Esophagus squamous epithelium (tissue), 5 donors: ENCODE results near the gene TSN. TPM values are rescaled to one million over a fixed set of nuclear protein-coding genes. Genes with fewer than 3 reads are reported as not detected.
"Not testable (repeated sequence)": the region's sequence is repeated elsewhere in the genome, so short reads cannot be mapped to it uniquely, and the experiment has no call there.

ENCODE experiments used
- DNase-seq: peaks from one replicate; lab custom pipeline; 2025; lab: John Stamatoyannopoulos, UW
- H3K27ac ChIP-seq, 4 donors: fragments of 200-600 bp; sonication (generic); one replicate each; pipeline ENCODE4 v1.5.1; 2016 to 2019; ENCODE audit warnings: mild to moderate bottlenecking in 1 of 4
- H3K27me3 ChIP-seq, 4 donors: fragments of 200-600 bp; sonication (generic); 1 replicate in 3 of 4; 2 replicates in 1 of 4; pipeline versions ENCODE4 v1.5.1 to v1.6.0; 2017 to 2021; ENCODE audit warnings: antibody characterized with exemption in 1 of 4
- H3K36me3 ChIP-seq, 3 donors: fragments of 200-600 bp; sonication (generic); one replicate each; pipeline ENCODE4 v1.5.1; 2016 to 2019
- H3K4me1 ChIP-seq, 3 donors: fragments of 200-600 bp; sonication (generic); one replicate each; pipeline ENCODE4 v1.5.1; 2017 to 2019
- H3K4me3 ChIP-seq, 4 donors: fragments of 200-600 bp; sonication (generic); 1 replicate in 3 of 4; 2 replicates in 1 of 4; pipeline ENCODE4 v1.5.1; 2016 to 2019; ENCODE audit warnings: mild to moderate bottlenecking in 2 of 4, moderate library complexity in 1 of 4
- H3K9me3 ChIP-seq, 3 donors: fragments of 200-600 bp; sonication (generic); one replicate each; pipeline ENCODE4 v1.5.1; 2016 to 2019
- CTCF ChIP-seq, 6 experiments: fragments of 450-650 bp in 4 of 6; fragments of 200-600 bp in 2 of 6; sonication (generic) in 2 of 6; IDR thresholded peaks; one replicate each; pipeline ENCODE4 v1.5.1; 2016 to 2019; ENCODE audit warnings: antibody characterized with exemption in 6 of 6, mild to moderate bottlenecking in 4 of 6, moderate library complexity in 4 of 6
- POLR2A ChIP-seq, 4 donors: fragments of 450-650 bp; IDR thresholded peaks; one replicate each; pipeline ENCODE4 v1.6.1; 2017; ENCODE audit warnings: antibody characterized with exemption in 4 of 4, mild to moderate bottlenecking in 4 of 4, moderate library complexity in 3 of 4
- WGBS, 2 donors: methylation state at CpG; one replicate each; pipeline ENCODE4 v1.1.5; 2018; 5-methylcytosine and 5-hydroxymethylcytosine counted together
- intact Hi-C: fragments of 100-400 bp; cut with DNase I; formaldehyde crosslinking; loops from one replicate; pipeline ENCODE4 v1.15.0; 2022
- total RNA-seq, 4 donors: library from RNA; depleted of rRNA; stranded (reverse); fragments of >200 nt; gene quantifications; one replicate each; pipeline ENCODE4 v1.1.0, GENCODE V29; 2016
- donor health status: DM: yes; HTN: yes; CAD: no.

Gene TSN
- total RNA-seq, 4 donors from 2014 or later, result 27.0 to 38.9 (median 34.9) TPM

- H3K4me3 ChIP-seq, result no peak overlapping the region
- TF ChIP-seq CTCF (IDR thresholded peaks at IDR 0.05), result no peak
- no peak for TF ChIP-seq POLR2A (IDR thresholded peaks at IDR 0.05)
- H3K36me3 ChIP-seq, result peaks cover 7 to 88% (median 51%) of the 10 kb centered on the region in 3 donors
- peaks cover 10 to 24% (median 11%) of the 10 kb centered on the region in 3 donors for H3K4me1 ChIP-seq
- H3K27me3 ChIP-seq, result no peaks in the 10 kb centered on the region
- H3K27ac ChIP-seq, result no peak overlapping the region
- 90 to 94% methylated on average over 6 of the region's 6 CpGs for WGBS, 2 donors
- DNase-seq, result no peak
- intact Hi-C loops, result no loop called here
- H3K9me3 ChIP-seq, result no peaks in the 10 kb centered on the region
These were observed 24.1 kb upstream of the TSN start for GRCh38 chr2:121731366-121731765.

DNA sequence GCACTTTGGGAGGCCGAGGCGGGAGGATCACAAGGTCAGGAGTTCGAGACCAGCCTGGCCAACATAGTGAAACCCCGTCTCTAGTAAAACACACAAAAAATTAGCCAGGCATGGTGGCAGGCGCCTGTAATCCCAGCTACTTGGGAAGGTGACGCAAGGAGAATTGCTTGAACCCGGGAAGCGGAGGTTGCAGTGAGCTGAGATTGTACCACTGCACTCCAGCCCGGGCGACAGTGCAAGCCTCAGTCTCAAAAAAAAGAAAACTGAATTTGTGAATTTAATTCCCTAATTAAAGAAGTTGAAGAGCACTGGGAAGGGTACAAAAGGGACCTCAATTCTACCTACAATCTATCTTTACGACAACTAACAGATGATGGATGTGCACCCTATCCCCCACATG, 20.9 kb upstream of the TSN start:
- H3K27me3 ChIP-seq, DNase-seq, H3K4me3 ChIP-seq, intact Hi-C loops, H3K9me3 ChIP-seq, H3K27ac ChIP-seq: not testable (repeated sequence)
- Histone ChIP-seq H3K4me1 (peaks cover 11 to 32% (median 14%) of the 10 kb centered on the region in 3 donors), H3K36me3 (peaks cover 7 to 57% (median 28%) of the 10 kb centered on the region in 3 donors)
- 87 to 88% methylated on average over 11 of the region's 11 CpGs for WGBS, 2 donors

GRCh38 chr2:121735518-121736074, 19.9 kb upstream of the TSN start:
- H3K4me1 ChIP-seq, result peaks cover 11 to 32% (median 14%) of the 10 kb centered on the region in 3 donors
- intact Hi-C loops, result no loop called here
- peaks cover 7 to 46% (median 22%) of the 10 kb centered on the region in 3 donors for H3K36me3 ChIP-seq
- peak overlapping the region; percentile 85 to 92 (median 90) for H3K27ac ChIP-seq
- H3K27me3 ChIP-seq, result no peaks in the 10 kb centered on the region
- H3K9me3 ChIP-seq, result no peaks in the 10 kb centered on the region
- 11 to 12% methylated on average over 10 of the region's 10 CpGs for WGBS, 2 donors
- H3K4me3 ChIP-seq, result peak overlapping the region; percentile 83 to 93 (median 87)
- DNase-seq, result no peak
- TF ChIP-seq CTCF (IDR thresholded peaks at IDR 0.05) (no peak), POLR2A (IDR thresholded peaks at IDR 0.05) (no peak)

GRCh38 chr2:121736140-121736461, 19.4 kb upstream of the TSN start:
- TF ChIP-seq CTCF (IDR thresholded peaks at IDR 0.05) (no peak), POLR2A (IDR thresholded peaks at IDR 0.05) (no peak)
- 1% methylated on average over 8 of the region's 8 CpGs for WGBS, 2 donors
- H3K4me3 ChIP-seq, result peak overlapping the region; percentile 83 to 93 (median 87)
- peaks cover 5 to 41% (median 19%) of the 10 kb centered on the region in 3 donors for H3K36me3 ChIP-seq
- no peaks in the 10 kb centered on the region for H3K27me3 ChIP-seq
- DNase-seq, result no peak
- H3K9me3 ChIP-seq, result no peaks in the 10 kb centered on the region
- intact Hi-C loops, result no loop called here
- peak overlapping the region; percentile 85 to 92 (median 90) for H3K27ac ChIP-seq
- H3K4me1 ChIP-seq, result peaks cover 11 to 32% (median 14%) of the 10 kb centered on the region in 3 donors

- Histone ChIP-seq H3K36me3 (peaks cover 0 to 35% (median 13%) of the 10 kb centered on the region in 3 donors), H3K27ac (peak within 1 kb of the TSS; percentile 86 to 92 (median 90)), H3K4me3 (peak within 1 kb of the TSS; percentile 83 to 93 (median 87)), H3K9me3 (no peaks in the 10 kb centered on the region), H3K4me1 (peaks cover 11 to 32% (median 14%) of the 10 kb centered on the region in 3 donors), H3K27me3 (no peaks in the 10 kb centered on the region)
- intact Hi-C loops, result no loop called here
- 0 to 1% methylated on average over 16 to 28 of the region's 93 CpGs for WGBS, 2 donors
- DNase-seq, result peak; percentile 93
- TF ChIP-seq POLR2A (IDR thresholded peaks at IDR 0.05), result peak in 2 of 4 donors; percentile 38 to 59
- TF ChIP-seq CTCF (IDR thresholded peaks at IDR 0.05), result peak in 2 of 6 experiments; percentile 14 to 15
These were observed 18.8 kb upstream of the TSN start, which contains the start of gene NIFK for GRCh38 chr2:121736462-121737336. Gene NIFK (minus strand): TSS chr2:121736875. CDS start chr2:121736850, 25 bp downstream.
